ENCODE results near the gene BPIFB1.

GRCh38 chr20:33320006-33320405 is 37.0 kb downstream of the BPIFB1 start:
- TF ChIP-seq ARID4B (CRISPR knock-in tag; IDR thresholded peaks at IDR 0.05; ENCODE audit: borderline replicate concordance): no peak
- TF ChIP-seq CREM (CRISPR knock-in tag; IDR thresholded peaks at IDR 0.05): no peak
- no peak for TF ChIP-seq FOXK1 (CRISPR knock-in tag; IDR thresholded peaks at IDR 0.05)
- no peak for TF ChIP-seq CTCF (IDR thresholded peaks at IDR 0.05)
- TF ChIP-seq E2F1 (CRISPR knock-in tag; IDR thresholded peaks at IDR 0.05): no peak
- TF ChIP-seq CBFB (CRISPR knock-in tag; IDR thresholded peaks at IDR 0.05; ENCODE audit: low read depth): no peak
- no peak for TF ChIP-seq USF2 (CRISPR knock-in tag; IDR thresholded peaks at IDR 0.05)
